Measurements from ENCODE around the gene DEPDC4.

GRCh38 chr12:100249941-100250340 is 16.9 kb downstream of the DEPDC4 start:
- TF ChIP-seq JARID2 (CRISPR knock-in tag; IDR thresholded peaks at IDR 0.05; ENCODE audit: insufficient replicate concordance) (no peak), HNRNPL (IDR thresholded peaks at IDR 0.05; ENCODE audit: low read depth, low read length) (no peak), KDM5A (IDR thresholded peaks at IDR 0.05; ENCODE audit: borderline replicate concordance, low read length) (no peak), MYC (CRISPR knock-in tag; IDR thresholded peaks at IDR 0.05; ENCODE audit: borderline replicate concordance) (no peak), TARDBP (CRISPR knock-in tag; IDR thresholded peaks at IDR 0.05) (no peak), MTF1 (CRISPR knock-in tag; IDR thresholded peaks at IDR 0.05) (no peak), TAF1 (CRISPR knock-in tag; IDR thresholded peaks at IDR 0.05) (no peak), PPARG (CRISPR knock-in tag; conservative IDR thresholded peaks at IDR 0.05) (no peak)
